Measurements from ENCODE around the gene IER3. TPM values are rescaled to one million over a fixed set of nuclear protein-coding genes. Genes with fewer than 3 reads are reported as not detected.

IER3 gene
- total RNA-seq, 2 donors from 2014 or later: 102 to 136 TPM

GRCh38 chr6:30769088-30769852 lies 24.9 kb upstream of the IER3 start:
- Histone ChIP-seq H3K36me3 (ENCODE audit: control insufficient read depth, insufficient read depth, low read length) (no peaks in the 10 kb centered on the region), H3K4me1 (ENCODE audit: control insufficient read depth, insufficient read depth, low read length) (peaks cover 10% of the 10 kb centered on the region), H3K9me3 (ENCODE audit: control insufficient read depth, low read length) (no peaks in the 10 kb centered on the region), H3K27ac (ENCODE audit: low read depth, low read length) (peak overlapping the region; percentile 71), H3K9ac (ENCODE audit: extremely low read depth, low read length, poor library complexity, severe bottlenecking) (peak overlapping the region; percentile 50), H3K27me3 (ENCODE audit: control insufficient read depth, insufficient read depth, low read length, poor library complexity, severe bottlenecking) (no peaks in the 10 kb centered on the region), H3K4me3 (ENCODE audit: low read length) (no peak overlapping the region)
- H3K27ac Mint-ChIP-seq: peak overlapping the region; percentile 96
- H3K36me3 Mint-ChIP-seq (ENCODE audit: low read depth): no peaks in the 10 kb centered on the region
- H3K4me1 Mint-ChIP-seq: peaks cover 43% of the 10 kb centered on the region
- H3K27me3 Mint-ChIP-seq (ENCODE audit: insufficient read depth): no peaks in the 10 kb centered on the region
- TF ChIP-seq CTCF (conservative IDR thresholded peaks at IDR 0.05): no peak
- peak; percentile 92 for DNase-seq
- peaks cover 2% of the 10 kb centered on the region for H3K9me3 Mint-ChIP-seq
- peak overlapping the region; percentile 25 for H3K4me3 Mint-ChIP-seq
- WGBS, 2 experiments (ENCODE audit: insufficient coverage in 1 of 2, insufficient read length in 1 of 2): 23 to 56% methylated on average over 7 to 15 of the region's 16 CpGs

- no peak overlapping the region for H3K27ac ChIP-seq (ENCODE audit: low read depth, low read length)
- H3K4me1 Mint-ChIP-seq: peaks cover 45% of the 10 kb centered on the region
These were observed 24.3 kb upstream of the IER3 start for GRCh38 chr6:30768634-30769087.

GRCh38 chr6:30767944-30768301 lies 23.6 kb upstream of the IER3 start:
- no peak overlapping the region for H3K4me3 Mint-ChIP-seq
- TF ChIP-seq CTCF (conservative IDR thresholded peaks at IDR 0.05): no peak
- no peaks in the 10 kb centered on the region for H3K27me3 Mint-ChIP-seq (ENCODE audit: insufficient read depth)
- H3K4me3 ChIP-seq (ENCODE audit: low read length): no peak overlapping the region
- no peak overlapping the region for H3K27ac Mint-ChIP-seq
- no peaks in the 10 kb centered on the region for H3K27me3 ChIP-seq (ENCODE audit: control insufficient read depth, insufficient read depth, low read length, poor library complexity, severe bottlenecking)
- H3K27ac ChIP-seq (ENCODE audit: low read depth, low read length): no peak overlapping the region
- 96% methylated on average over 1 of the region's 1 CpG; no CpG with 5 or more reads in 1 of the 2 experiments for WGBS, 2 experiments (ENCODE audit: insufficient coverage in 1 of 2, insufficient read length in 1 of 2)
- no peaks in the 10 kb centered on the region for H3K9me3 ChIP-seq (ENCODE audit: control insufficient read depth, low read length)
- no peak overlapping the region for H3K9ac ChIP-seq (ENCODE audit: extremely low read depth, low read length, poor library complexity, severe bottlenecking)
- no peaks in the 10 kb centered on the region for H3K36me3 ChIP-seq (ENCODE audit: control insufficient read depth, insufficient read depth, low read length)
- peaks cover 2% of the 10 kb centered on the region for H3K9me3 Mint-ChIP-seq
- H3K36me3 Mint-ChIP-seq (ENCODE audit: low read depth): no peaks in the 10 kb centered on the region
- DNase-seq: no peak
- peaks cover 52% of the 10 kb centered on the region for H3K4me1 Mint-ChIP-seq
- H3K4me1 ChIP-seq (ENCODE audit: control insufficient read depth, insufficient read depth, low read length): peaks cover 13% of the 10 kb centered on the region

More at GRCh38 chr6:30768634-30769087, 24.3 kb upstream of the IER3 start:
- Histone ChIP-seq H3K9ac (ENCODE audit: extremely low read depth, low read length, poor library complexity, severe bottlenecking) (no peak overlapping the region), H3K4me1 (ENCODE audit: control insufficient read depth, insufficient read depth, low read length) (peaks cover 11% of the 10 kb centered on the region), H3K27me3 (ENCODE audit: control insufficient read depth, insufficient read depth, low read length, poor library complexity, severe bottlenecking) (no peaks in the 10 kb centered on the region), H3K36me3 (ENCODE audit: control insufficient read depth, insufficient read depth, low read length) (no peaks in the 10 kb centered on the region), H3K4me3 (ENCODE audit: low read length) (no peak overlapping the region), H3K9me3 (ENCODE audit: control insufficient read depth, low read length) (no peaks in the 10 kb centered on the region)
- WGBS, 2 experiments (ENCODE audit: insufficient coverage in 1 of 2, insufficient read length in 1 of 2): 98 to 100% methylated on average over 2 to 4 of the region's 4 CpGs
- peak overlapping the region; percentile 96 for H3K27ac Mint-ChIP-seq
- DNase-seq: no peak
- H3K27me3 Mint-ChIP-seq (ENCODE audit: insufficient read depth): no peaks in the 10 kb centered on the region
- H3K36me3 Mint-ChIP-seq (ENCODE audit: low read depth): no peaks in the 10 kb centered on the region
- TF ChIP-seq CTCF (conservative IDR thresholded peaks at IDR 0.05): no peak
- peaks cover 2% of the 10 kb centered on the region for H3K9me3 Mint-ChIP-seq
- H3K4me3 Mint-ChIP-seq: no peak overlapping the region

All from endodermal cell (in vitro differentiated cells).